Parathyroid adenoma (tissue), 2 donors: Measurements from ENCODE around the gene LARP4B.

ENCODE experiments used
- H2AFZ ChIP-seq: fragments of 300-600 bp; sonication (generic); one replicate; pipeline ENCODE4 v1.7.0; 2017; ENCODE audit warnings: antibody characterized with exemption, mild to moderate bottlenecking
- H3K27ac ChIP-seq: fragments of 300-600 bp; sonication (generic); one replicate; pipeline ENCODE4 v1.7.0; 2017
- H3K27me3 ChIP-seq: fragments of 300-600 bp; sonication (generic); one replicate; pipeline ENCODE4 v1.7.0; 2017; ENCODE audit warnings: low read length; ENCODE audit not compliant: control insufficient read depth, insufficient read depth
- H3K36me3 ChIP-seq: fragments of 300-600 bp; sonication (generic); one replicate; pipeline ENCODE4 v1.7.0; 2017; ENCODE audit warnings: low read length; ENCODE audit not compliant: control insufficient read depth, insufficient read depth
- H3K4me1 ChIP-seq: fragments of 300-600 bp; sonication (generic); one replicate; pipeline ENCODE4 v1.7.0; 2017; ENCODE audit warnings: control low read depth
- H3K4me2 ChIP-seq: fragments of 300-600 bp; sonication (generic); one replicate; pipeline ENCODE4 v1.7.0; 2017; ENCODE audit warnings: low read length
- H3K4me3 ChIP-seq: fragments of 300-600 bp; sonication (generic); one replicate; pipeline ENCODE4 v1.7.0; 2017; ENCODE audit warnings: low read depth, low read length
- H3K79me2 ChIP-seq: fragments of 300-600 bp; sonication (generic); one replicate; pipeline ENCODE4 v1.7.0; 2017; ENCODE audit warnings: control low read depth
- H3K9ac ChIP-seq: fragments of 300-600 bp; sonication (generic); one replicate; pipeline ENCODE4 v1.7.0; 2017; ENCODE audit warnings: mild to moderate bottlenecking
- H3K9me3 ChIP-seq: fragments of 300-600 bp; sonication (generic); one replicate; pipeline ENCODE4 v1.7.0; 2017; ENCODE audit warnings: low read length; ENCODE audit not compliant: control insufficient read depth
- CTCF ChIP-seq: fragments of 300-600 bp; sonication (generic); IDR thresholded peaks from one replicate; pipeline ENCODE4 v1.7.0; 2017; ENCODE audit warnings: antibody characterized with exemption, mild to moderate bottlenecking
- donor health status: primary hyperparathyroidism.

Gene LARP4B

GRCh38 chr10:797179-797578 is 134.3 kb downstream of the LARP4B start:
- Histone ChIP-seq H3K36me3 (no peaks in the 10 kb centered on the region), H3K27me3 (no peaks in the 10 kb centered on the region), H3K27ac (no peak overlapping the region), H2AFZ (no peak overlapping the region), H3K9ac (no peak overlapping the region), H3K79me2 (no peaks in the 10 kb centered on the region), H3K4me3 (no peak overlapping the region), H3K4me2 (no peak overlapping the region), H3K4me1 (no peaks in the 10 kb centered on the region), H3K9me3 (no peaks in the 10 kb centered on the region)
- no peak for TF ChIP-seq CTCF

GRCh38 chr10:796233-796632 is 135.3 kb downstream of the LARP4B start:
- Histone ChIP-seq H3K79me2 (no peaks in the 10 kb centered on the region), H3K27me3 (no peaks in the 10 kb centered on the region), H3K27ac (no peak overlapping the region), H2AFZ (no peak overlapping the region), H3K9ac (no peak overlapping the region), H3K36me3 (no peaks in the 10 kb centered on the region), H3K4me1 (no peaks in the 10 kb centered on the region), H3K4me3 (no peak overlapping the region), H3K9me3 (no peaks in the 10 kb centered on the region), H3K4me2 (no peak overlapping the region)
- TF ChIP-seq CTCF = no peak

GRCh38 chr10:794382-794956 is 137.0 kb downstream of the LARP4B start:
- Histone ChIP-seq H3K4me1 (peaks cover 2% of the 10 kb centered on the region), H3K9me3 (no peaks in the 10 kb centered on the region), H3K27me3 (no peaks in the 10 kb centered on the region), H3K4me2 (no peak overlapping the region), H3K79me2 (no peaks in the 10 kb centered on the region), H3K4me3 (no peak overlapping the region), H2AFZ (no peak overlapping the region), H3K27ac (no peak overlapping the region), H3K36me3 (no peaks in the 10 kb centered on the region), H3K9ac (no peak overlapping the region)
- no peak for TF ChIP-seq CTCF

GRCh38 chr10:792792-793100 is 138.8 kb downstream of the LARP4B start:
- H3K4me1 ChIP-seq = peaks cover 2% of the 10 kb centered on the region
- no peaks in the 10 kb centered on the region for H3K9me3 ChIP-seq
- H3K27me3 ChIP-seq = no peaks in the 10 kb centered on the region
- H3K4me2 ChIP-seq = no peak overlapping the region
- H3K4me3 ChIP-seq = no peak overlapping the region
- no peaks in the 10 kb centered on the region for H3K79me2 ChIP-seq
- no peak overlapping the region for H2AFZ ChIP-seq
- TF ChIP-seq CTCF = no peak
- no peak overlapping the region for H3K27ac ChIP-seq
- no peak overlapping the region for H3K9ac ChIP-seq
- H3K36me3 ChIP-seq = no peaks in the 10 kb centered on the region

- Histone ChIP-seq H3K4me3 (no peak overlapping the region), H3K9ac (no peak overlapping the region), H3K79me2 (no peaks in the 10 kb centered on the region), H3K4me2 (no peak overlapping the region), H3K36me3 (no peaks in the 10 kb centered on the region), H3K27me3 (no peaks in the 10 kb centered on the region), H2AFZ (no peak overlapping the region), H3K9me3 (no peaks in the 10 kb centered on the region), H3K4me1 (peaks cover 2% of the 10 kb centered on the region), H3K27ac (no peak overlapping the region)
- no peak for TF ChIP-seq CTCF
Observed at GRCh38 chr10:792083-792791, 139.3 kb downstream of the LARP4B start.
